HG02852 (cell line): Measurements from ENCODE around the gene BRMS1L.
"Not testable (repeated sequence)": the region's sequence is repeated elsewhere in the genome, so short reads cannot be mapped to it uniquely, and the experiment has no call there.

Experiments
- ATAC-seq: cut with Tn5 transposase; IDR thresholded peaks from one replicate; pipeline ENCODE4 v1.9.1; 2021; ENCODE audit warnings: mild to moderate bottlenecking, moderate library complexity; ENCODE audit not compliant: unreplicated experiment

Gene BRMS1L, protein sequence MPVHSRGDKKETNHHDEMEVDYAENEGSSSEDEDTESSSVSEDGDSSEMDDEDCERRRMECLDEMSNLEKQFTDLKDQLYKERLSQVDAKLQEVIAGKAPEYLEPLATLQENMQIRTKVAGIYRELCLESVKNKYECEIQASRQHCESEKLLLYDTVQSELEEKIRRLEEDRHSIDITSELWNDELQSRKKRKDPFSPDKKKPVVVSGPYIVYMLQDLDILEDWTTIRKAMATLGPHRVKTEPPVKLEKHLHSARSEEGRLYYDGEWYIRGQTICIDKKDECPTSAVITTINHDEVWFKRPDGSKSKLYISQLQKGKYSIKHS

GRCh38 chr14:35826218-35826951 lies at the start of gene BRMS1L:
Gene BRMS1L (plus strand): TSS chr14:35826338. CDS start chr14:35826517, 179 bp downstream.
- ATAC-seq: peak; percentile 95

DNA sequence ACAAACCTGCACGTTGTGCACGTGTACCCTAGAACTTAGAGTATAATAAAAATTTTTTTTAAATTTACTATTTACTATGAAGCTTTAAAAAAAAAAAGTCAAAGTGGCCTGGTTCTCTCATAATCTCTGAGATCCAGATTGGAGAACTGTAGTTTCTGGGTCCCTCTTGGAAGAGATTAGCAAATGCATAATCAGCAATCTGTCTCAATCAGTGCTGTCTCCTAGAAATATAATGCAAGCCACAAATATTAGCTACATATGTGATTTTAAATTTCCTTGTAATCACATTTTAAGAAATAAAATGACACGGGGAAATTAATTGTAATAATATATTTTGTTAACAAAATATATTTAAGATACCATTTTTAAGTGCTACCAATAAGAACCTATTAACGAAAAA lies 49.3 kb upstream of the BRMS1L start:
- no peak for ATAC-seq

DNA sequence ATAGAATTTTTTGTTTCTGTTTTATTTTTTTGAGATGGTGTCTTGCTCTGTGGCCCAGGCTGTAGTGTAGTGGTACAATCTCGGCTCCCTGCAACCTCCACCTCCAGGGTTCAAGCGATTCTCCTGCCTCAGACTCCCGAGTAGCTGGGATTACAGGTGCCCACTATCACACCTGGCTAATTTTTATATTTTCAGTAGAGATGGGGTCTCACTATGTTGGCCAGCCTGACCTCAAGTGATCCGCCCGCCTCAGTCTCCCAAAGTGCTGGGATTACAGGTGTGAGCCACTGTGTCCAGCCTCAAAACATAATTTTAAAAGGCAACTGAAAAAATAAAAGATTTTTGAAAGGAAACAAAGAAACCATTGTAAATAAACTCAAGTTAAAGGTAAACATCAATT lies 48.6 kb upstream of the BRMS1L start:
- ATAC-seq: not testable (repeated sequence)

- ATAC-seq: no peak
These were observed 46.8 kb upstream of the BRMS1L start for GRCh38 chr14:35779368-35779767.

DNA sequence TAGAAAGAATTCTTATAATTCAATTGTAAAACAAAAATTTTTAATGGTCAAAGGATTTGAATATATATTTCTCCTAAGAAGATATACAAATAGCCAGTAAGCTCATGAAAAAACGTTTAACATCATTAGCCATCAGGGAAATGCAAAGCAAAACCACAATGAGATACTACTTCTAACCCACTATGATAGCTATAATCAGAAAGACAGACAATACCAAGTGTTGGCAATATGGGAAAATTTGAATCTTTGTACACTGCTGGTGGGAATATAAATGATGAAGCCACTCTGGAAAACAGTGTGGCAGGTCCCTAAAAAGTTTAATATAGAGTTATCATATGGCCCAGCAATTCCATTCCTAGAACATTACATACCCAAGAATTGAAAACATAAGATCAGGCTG lies 42.4 kb upstream of the BRMS1L start:
- ATAC-seq: no peak

DNA sequence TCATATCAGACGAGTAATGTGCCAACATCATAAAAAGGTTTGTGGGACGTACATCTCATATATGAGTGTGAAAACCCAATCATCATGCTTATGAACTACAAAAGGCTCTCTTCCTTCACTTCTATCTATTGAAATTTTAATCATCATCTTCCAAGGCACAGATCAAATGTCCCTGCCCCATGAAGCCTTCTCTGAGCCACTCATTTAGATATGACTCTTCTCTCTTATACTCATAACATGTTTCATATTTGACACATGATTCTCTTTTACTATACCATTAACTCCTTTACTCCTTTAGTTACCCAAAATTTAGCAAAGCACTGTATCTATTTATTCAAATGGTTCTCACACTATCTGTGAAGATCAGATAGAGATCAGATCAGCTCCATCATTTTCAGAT lies 39.3 kb upstream of the BRMS1L start:
- no peak for ATAC-seq

GRCh38 chr14:35789651-35790050 lies 36.5 kb upstream of the BRMS1L start:
- ATAC-seq: no peak

DNA sequence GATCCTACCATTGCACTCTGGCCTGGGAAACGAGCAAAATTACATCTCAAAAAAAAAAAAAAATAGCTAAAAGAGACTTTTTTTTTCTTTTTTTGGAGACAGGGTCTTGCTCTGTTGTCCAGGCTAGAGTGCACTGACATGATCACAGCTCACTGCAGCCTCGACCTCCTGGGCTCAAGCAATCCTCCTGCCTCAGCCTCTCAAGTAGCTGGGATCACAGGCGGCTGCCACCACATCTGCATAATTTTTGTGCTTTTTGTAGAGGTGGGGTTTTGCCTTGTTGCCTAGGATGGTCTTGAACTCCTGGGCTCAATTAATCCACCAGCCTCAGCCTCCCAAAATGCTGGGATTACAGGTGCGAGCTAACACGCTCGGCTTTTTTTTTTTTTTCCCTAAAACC lies 28.3 kb upstream of the BRMS1L start:
- no peak for ATAC-seq

DNA sequence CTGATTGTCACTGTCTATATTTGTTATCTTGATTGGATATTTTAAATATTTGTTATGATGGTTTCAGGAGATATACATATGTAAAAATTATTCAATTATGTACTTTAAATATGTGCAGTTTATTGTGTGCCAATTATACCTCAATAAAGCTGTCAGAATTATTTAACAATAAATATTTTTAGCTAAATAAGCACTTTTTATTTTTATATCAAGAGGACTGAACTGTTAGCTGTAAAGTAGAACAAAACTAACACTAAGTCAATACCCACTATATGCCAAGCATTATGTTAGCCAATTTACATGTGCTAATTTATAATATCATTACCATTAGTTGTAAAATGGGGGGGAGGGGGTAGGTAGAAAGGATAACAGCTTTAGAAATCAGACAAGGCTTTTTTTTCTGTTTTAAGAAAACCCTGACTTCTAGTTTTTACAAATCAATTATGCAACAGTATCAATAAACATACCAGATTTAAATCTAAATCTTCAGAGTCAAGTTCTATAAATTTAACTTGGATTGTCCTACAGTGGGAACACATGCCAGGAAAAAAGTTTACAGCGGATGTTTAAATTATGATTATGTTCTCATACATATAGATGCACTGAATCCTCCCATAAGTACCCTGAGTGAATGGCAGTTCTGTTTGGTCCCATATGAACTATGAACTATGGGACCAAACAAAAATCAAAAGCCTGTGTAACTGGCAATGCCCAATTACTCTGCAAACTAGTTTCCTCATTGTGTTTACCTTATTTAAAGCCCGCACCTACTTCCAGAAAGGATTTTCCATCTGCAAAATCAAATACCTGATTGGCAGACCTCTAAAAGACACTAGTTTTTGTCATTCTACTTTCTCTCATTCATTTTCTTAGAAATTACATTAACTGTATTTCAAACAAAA lies 19.9 kb upstream of the BRMS1L start:
- ATAC-seq: no peak

DNA sequence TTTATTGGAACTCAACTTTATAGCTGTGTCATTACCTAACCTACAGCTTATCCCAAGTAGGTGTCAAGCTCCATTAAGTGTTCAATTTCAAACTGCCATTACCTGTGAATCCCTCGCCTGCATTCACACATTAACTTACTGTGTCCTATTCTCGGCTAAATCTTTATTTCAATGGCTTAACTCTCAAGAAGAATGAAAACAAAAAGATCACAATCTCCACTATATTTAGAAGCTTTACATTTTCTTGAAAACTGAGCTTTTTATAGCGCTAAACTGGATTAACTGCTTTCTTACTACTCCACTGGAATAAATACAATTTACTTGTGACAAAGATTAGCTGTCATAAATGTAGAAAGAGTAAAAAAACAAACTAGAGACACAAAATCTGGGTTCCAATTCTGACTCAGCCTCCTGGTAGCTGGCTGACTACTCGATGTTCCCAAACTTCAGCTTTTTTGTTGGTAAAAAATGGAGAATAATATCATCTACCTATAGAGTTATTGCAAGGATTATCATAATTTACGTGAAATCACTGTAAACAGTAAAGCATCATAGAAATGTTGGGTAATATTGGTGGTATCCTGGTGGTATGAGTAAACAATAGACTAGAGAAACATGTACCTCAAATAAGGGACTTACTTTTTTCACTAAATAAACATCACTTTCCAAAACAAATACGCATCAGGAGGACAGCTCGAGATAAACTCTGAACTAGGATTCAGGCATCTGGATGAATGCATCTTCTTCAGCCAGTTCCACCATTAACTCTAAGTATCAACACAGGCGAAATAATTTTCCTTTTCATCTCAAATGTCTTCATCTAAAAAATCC lies 18.8 kb upstream of the BRMS1L start:
- ATAC-seq: no peak

DNA sequence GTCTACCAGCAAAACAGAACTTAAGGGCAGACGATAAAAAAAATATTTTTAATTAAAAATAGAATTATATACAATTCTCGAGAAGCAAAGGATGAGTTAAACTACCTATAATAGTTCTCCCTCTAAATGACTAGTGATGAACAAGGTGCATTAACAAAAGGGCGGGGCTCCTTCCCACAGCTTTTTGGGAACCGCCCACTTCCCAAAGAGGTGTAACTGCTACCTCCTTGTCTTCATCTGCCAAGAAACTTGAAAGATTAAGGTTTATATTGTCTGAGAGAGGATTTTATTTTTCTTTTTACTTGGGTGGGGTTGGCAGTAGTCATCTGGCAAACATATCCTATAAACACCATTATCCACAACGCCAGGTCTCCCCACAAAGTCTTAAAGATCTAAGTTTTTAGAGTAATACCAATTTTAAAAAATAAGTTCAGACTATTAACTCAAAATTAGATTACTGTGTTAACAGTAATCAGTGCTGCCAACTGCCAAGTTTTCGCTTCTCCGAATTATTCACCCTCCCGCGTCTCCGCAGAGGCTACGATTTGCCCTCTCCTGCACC lies 18.0 kb upstream of the BRMS1L start:
- no peak for ATAC-seq

DNA sequence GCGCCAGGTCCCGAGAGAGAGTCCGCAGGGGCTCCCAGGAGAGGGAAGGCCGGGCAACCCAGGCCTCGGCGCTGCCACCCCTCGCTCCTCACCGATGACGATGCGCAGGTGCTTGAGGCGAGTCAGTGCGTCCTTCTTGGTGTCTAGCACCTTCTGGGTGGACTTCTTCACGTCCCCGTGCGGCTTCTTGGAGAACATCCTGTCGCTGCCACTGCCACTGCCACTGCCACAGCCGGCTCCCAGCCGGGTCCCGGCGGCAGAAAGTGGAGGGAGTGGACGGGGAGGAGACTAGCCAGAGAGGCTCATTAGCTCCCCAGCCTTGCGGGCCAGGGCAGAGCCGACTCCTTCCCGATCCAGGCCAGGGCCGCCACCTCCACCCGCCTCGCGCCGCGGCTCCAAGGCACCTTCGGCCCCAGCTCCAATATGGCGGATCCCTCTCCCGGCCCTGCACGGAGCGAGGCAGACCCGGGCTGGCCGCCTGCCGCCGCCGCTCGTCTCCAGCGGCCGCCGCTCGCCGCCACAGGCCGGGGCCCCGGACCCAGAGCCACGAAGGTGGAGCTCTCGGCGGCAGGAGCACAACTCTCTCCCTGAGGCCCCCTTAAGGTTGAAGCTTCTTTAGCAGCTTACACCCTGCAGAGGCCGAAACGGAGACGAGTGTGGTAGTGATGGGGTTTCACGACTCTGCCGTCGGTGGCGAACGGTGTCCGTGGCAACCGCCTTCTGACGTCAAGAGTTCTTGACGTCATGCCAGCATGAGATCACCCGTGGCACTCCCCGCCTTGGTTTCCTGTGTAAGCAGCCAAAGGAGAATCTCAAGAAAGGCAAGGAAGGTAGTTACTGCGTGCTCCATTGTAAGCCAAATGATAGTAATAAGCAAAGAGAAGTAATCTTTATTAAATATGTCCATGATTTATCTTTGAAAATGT lies 17.2 kb upstream of the BRMS1L start, which contains the start of gene RALGAPA1:
TSS of gene RALGAPA1 (minus strand) at position 658 of the 926 bp plus-strand sequence. CDS start at position 198, 460 bp downstream.
- peak; percentile 97 for ATAC-seq

DNA sequence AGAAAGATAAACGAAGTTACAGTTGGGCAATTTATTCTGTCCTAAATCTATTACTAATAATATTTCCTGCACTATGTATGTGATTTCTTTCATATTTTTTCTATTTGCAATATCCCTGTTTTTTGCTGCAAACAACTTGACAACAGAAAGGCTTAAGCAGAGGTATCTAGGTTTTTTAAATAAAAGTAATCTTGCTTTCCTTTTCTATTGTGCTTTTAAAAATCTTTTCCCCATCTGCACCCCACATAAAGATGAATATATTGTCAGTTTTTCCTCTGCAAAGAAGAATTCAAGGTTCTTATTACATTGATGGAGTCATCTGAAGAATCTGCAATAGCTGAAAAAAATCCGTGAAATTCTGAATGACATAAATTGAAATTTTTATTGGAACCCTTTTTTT lies 16.5 kb upstream of the BRMS1L start:
- no peak for ATAC-seq

DNA sequence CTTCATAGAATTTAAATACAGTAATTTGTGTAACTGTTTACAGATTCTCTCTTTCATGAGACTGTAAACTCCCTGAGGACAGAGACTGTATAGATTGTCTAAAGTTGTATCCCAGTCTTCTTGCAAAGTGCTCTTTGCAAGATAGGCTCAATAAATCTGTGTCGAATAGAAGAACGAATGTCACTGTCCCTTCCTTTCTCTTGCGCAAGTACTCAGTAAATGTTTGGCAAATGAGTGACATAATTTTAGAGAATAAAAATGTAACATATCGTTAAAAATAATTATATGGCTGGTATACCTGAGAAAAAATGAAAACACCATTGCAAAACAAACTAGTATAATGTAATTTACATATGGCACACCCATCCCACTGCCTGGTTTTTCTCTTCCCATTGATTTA lies 15.2 kb upstream of the BRMS1L start:
- no peak for ATAC-seq

DNA sequence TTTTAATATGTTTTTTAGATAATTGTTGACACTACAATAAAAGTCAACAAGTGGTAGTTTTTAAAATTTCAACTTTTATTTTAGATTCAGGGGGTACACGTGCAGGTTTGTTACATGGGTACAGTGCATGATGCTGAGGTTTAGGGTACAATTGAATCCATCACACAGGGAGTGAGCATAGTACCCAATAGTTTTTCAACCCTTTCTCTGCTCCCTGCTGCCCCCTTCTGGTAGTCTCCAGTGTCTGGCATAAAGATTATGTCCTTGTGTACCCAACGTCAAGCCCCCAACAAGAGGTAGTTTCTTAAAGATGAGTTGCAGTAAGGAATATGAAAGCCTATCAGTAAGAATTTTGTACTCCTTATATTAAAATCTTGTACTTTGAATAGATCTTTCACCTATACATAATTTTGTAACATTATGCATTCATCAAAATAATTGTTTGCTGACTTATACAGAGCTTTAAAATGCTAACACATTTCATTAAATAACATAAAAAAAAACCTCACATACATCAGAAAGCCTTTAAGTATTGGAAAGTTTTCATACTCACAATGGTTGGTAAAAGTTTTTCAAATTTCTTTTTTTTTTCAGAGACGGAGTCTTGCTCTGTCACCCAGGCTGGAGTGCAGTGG lies 11.7 kb upstream of the BRMS1L start:
- ATAC-seq: peak; percentile 90

- ATAC-seq: no peak
These were observed 7.6 kb upstream of the BRMS1L start for GRCh38 chr14:35818346-35819115.

DNA sequence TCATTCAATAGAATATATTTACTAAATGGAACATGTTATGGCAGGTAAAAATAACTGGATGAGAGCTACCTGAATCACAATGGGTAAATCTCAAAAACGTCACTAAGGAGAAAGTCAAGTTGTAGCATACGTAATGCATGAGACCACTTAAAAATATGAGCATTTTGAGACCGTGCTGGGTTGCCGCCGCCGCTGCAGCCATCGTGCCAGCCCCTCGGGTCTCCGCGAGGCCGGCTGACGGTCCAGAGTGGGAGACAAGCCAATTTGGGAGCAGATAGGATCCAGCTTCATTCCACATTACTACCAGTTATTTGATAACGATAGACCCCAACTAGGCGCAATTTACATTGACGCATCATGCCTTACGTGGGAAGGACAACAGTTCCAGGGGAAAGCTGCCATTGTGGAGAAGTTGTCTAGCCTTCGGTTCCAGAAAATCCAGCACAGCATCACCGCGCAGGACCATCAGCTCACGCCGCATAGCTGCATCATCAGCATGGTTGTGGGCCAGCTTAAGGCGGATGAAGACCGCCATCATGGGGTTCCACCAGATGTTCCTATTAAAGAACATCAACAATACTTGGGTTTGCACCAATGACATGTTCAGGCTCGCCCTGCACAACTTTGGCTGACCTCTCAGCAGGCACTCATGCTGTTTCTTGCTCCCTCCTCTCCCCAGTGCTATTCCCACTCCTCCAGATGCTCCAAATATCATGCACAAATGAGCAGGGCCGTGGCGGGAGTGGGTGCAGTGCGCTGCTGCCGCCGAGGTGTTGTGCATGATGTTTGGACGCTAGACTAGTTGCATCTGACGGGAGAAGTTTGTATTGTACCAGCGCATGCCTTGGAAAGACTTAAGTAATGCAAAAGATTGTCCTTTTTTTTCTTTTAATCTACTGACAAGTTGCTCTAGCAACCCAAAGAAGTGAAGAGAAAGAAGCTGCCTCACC lies 6.3 kb upstream of the BRMS1L start:
- no peak for ATAC-seq
